Measurements from ENCODE around the gene SCAND1. TPM values are rescaled to one million over a fixed set of nuclear protein-coding genes. Genes with fewer than 3 reads are reported as not detected.

The SCAND1 gene
- total and polyA plus RNA-seq, 7 donors = 61.2 to 191 (median 83.1) TPM

DNA sequence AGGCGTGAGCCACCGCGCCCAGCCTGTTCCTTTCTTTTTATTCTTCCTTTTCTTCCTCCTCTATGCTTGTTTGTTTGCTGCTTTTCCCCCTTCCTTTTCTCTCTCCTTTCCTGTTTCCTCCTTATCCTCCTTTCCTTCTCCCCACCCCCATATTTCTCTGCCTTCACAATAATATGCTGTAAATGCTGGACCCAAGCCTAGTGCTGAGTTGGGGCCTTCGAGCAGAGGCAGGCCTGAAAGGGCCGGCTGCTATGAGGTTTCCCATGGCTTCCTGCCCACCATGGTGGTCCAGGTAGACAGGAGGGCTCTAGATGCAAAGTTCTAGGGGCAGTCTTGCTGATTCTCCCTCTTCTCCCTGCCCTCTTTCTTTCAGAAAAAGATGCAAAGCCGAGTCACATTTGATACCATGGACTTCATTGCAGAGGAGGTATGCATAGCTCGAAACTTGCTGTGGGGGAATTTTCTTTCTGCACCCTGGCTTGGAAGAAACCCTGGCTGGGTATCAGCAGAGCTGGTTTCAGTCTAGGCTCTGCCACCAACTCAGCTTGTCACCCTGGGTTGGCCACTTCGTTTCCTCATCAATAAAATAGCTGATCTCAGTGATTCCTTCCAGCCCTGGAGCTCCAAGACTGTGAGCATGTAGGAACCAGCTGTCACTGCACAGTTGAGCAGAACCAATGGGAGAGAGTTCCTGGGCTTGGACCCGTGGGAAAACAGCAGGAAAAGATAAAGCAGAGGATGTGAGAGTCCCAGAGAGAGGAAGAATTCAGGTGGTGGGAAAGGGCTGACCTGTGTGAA is 21.5 kb upstream of the SCAND1 start:
- H3K27me3 ChIP-seq = no peaks in the 10 kb centered on the region
- H3K27ac ChIP-seq = no peak overlapping the region
- TF ChIP-seq POLR2A (IDR thresholded peaks at IDR 0.05) (no peak), EP300 (IDR thresholded peaks at IDR 0.05) (no peak), POLR2AphosphoS5 (IDR thresholded peaks at IDR 0.05) (no peak)
- TF ChIP-seq, protein P1, sequence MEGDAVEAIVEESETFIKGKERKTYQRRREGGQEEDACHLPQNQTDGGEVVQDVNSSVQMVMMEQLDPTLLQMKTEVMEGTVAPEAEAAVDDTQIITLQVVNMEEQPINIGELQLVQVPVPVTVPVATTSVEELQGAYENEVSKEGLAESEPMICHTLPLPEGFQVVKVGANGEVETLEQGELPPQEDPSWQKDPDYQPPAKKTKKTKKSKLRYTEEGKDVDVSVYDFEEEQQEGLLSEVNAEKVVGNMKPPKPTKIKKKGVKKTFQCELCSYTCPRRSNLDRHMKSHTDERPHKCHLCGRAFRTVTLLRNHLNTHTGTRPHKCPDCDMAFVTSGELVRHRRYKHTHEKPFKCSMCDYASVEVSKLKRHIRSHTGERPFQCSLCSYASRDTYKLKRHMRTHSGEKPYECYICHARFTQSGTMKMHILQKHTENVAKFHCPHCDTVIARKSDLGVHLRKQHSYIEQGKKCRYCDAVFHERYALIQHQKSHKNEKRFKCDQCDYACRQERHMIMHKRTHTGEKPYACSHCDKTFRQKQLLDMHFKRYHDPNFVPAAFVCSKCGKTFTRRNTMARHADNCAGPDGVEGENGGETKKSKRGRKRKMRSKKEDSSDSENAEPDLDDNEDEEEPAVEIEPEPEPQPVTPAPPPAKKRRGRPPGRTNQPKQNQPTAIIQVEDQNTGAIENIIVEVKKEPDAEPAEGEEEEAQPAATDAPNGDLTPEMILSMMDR (IDR thresholded peaks at IDR 0.05) = no peak
- H3K36me3 ChIP-seq = no peaks in the 10 kb centered on the region
- H3K4me1 ChIP-seq = peaks cover 0 to 6% (median 0%) of the 10 kb centered on the region in 4 donors
- WGBS, 2 donors = 69 to 78% methylated on average over 9 of the region's 9 CpGs
- no peak overlapping the region for H3K4me3 ChIP-seq
- intact Hi-C loops (cut with DNase I) = no loop called here
- H3K9me3 ChIP-seq = peaks cover 0 to 5% (median 0%) of the 10 kb centered on the region in 4 donors
- DNase-seq = no peak

DNA sequence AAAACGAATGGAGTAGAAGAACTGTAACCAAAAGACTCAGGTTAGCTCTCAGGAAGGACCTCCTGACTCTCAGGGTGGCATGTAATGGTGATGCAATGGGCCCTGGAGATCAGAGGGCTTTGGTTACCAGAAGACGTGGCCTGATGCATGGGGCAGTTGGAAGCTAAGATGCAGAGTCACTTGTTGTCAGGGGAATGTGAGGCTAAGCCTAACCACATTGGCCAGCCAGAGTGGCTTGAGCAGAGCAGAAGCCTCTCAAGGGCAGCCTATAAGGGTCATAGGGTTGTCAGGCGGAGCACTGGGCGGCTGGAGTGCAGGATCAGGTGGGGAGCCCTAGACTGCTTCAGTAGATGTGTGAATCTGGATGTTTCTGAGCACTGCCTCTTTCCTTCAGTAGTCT is 20.0 kb upstream of the SCAND1 start:
- intact Hi-C loops (cut with DNase I) = no loop called here
- Histone ChIP-seq H3K4me1 (peaks cover 0 to 6% (median 0%) of the 10 kb centered on the region in 4 donors), H3K4me3 (no peak overlapping the region), H3K36me3 (no peaks in the 10 kb centered on the region), H3K27ac (no peak overlapping the region), H3K27me3 (no peaks in the 10 kb centered on the region), H3K9me3 (peaks cover 0 to 5% (median 0%) of the 10 kb centered on the region in 4 donors)
- 82 to 84% methylated on average over 4 of the region's 4 CpGs for WGBS, 2 donors
- no peak for DNase-seq
- no peak for TF ChIP-seq POLR2A (IDR thresholded peaks at IDR 0.05)
- TF ChIP-seq EP300 (IDR thresholded peaks at IDR 0.05) = no peak
- no peak for TF ChIP-seq POLR2AphosphoS5 (IDR thresholded peaks at IDR 0.05)
- TF ChIP-seq, protein P1 (IDR thresholded peaks at IDR 0.05) = no peak

DNA sequence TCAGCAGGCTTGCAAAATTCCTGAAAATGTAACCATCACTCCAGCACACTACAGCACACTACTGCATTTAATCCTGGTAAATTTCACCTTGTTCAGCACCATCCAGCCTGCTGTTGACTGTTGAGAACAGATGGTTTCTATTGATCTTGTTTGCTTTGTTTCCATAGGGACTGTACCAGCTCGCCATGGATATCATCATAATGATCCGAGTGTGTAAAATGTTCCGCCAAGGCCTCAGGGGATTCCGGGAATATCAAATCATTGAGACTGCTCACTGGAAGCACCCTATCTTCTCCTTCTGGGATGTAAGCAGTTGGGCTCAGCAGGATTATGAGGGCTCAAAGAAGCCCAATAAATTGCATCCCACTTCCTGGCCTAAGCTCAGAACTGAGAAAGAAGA is 18.2 kb upstream of the SCAND1 start:
- Histone ChIP-seq H3K4me3 (no peak overlapping the region), H3K36me3 (no peaks in the 10 kb centered on the region), H3K4me1 (peaks cover 0 to 6% (median 0%) of the 10 kb centered on the region in 4 donors), H3K9me3 (peaks cover 0 to 5% (median 0%) of the 10 kb centered on the region in 4 donors), H3K27ac (peak overlapping the region in 1 of 4 donors; percentile 38), H3K27me3 (no peaks in the 10 kb centered on the region)
- 78 to 86% methylated on average over 4 of the region's 4 CpGs for WGBS, 2 donors
- TF ChIP-seq POLR2AphosphoS5 (IDR thresholded peaks at IDR 0.05) (no peak), POLR2A (IDR thresholded peaks at IDR 0.05) (no peak), EP300 (IDR thresholded peaks at IDR 0.05) (no peak)
- TF ChIP-seq, protein P1 (IDR thresholded peaks at IDR 0.05) = no peak
- no peak for DNase-seq
- intact Hi-C loops (cut with DNase I) = no loop called here

DNA sequence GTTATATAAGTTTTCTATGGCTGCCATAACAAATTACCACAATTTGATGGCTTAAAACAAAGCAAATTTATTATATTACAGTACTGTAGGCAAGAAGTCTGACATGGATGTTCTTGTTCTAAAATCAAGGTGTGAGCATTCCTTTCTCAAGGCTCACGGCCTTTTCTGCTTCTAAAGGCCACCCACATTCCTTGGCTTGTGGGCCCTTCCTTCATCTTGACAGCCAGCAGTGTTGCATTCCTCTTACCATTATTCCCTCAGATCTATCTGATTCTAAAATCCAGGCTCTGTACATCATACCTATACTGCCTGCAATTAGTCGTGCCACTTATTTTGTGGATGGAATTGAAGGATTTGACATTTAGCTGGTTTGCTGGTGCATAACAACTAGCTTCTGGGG is 17.7 kb upstream of the SCAND1 start:
- WGBS, 2 donors = 95 to 99% methylated on average over 2 of the region's 2 CpGs
- TF ChIP-seq, protein P1 (IDR thresholded peaks at IDR 0.05) = no peak
- TF ChIP-seq EP300 (IDR thresholded peaks at IDR 0.05) = no peak
- no peak for TF ChIP-seq POLR2AphosphoS5 (IDR thresholded peaks at IDR 0.05)
- no peak for TF ChIP-seq POLR2A (IDR thresholded peaks at IDR 0.05)
- intact Hi-C loops (cut with DNase I) = no loop called here
- H3K4me1 ChIP-seq = peaks cover 0 to 6% (median 0%) of the 10 kb centered on the region in 4 donors
- H3K27ac ChIP-seq = no peak overlapping the region
- H3K9me3 ChIP-seq = peaks cover 0 to 5% (median 0%) of the 10 kb centered on the region in 4 donors
- H3K27me3 ChIP-seq = no peaks in the 10 kb centered on the region
- DNase-seq = no peak
- no peak overlapping the region for H3K4me3 ChIP-seq
- no peaks in the 10 kb centered on the region for H3K36me3 ChIP-seq

Data from sigmoid colon (tissue), 7 donors.